Skeletal muscle satellite cell (primary cell): ENCODE data around the gene MOB3A.
"Not testable (repeated sequence)": the region's sequence is repeated elsewhere in the genome, so short reads cannot be mapped to it uniquely, and the experiment has no call there.

Experiments used
- H3K27me3 ChIP-seq: 2 replicates; pipeline ENCODE4 v1.7.0; 2013; ENCODE audit warnings: low read length; ENCODE audit not compliant: control insufficient read depth, insufficient read depth
- H3K36me3 ChIP-seq: 2 replicates; pipeline ENCODE4 v1.7.0; 2013; ENCODE audit warnings: mild to moderate bottlenecking, control low read depth, low read length; ENCODE audit not compliant: insufficient read depth
- H3K4me1 ChIP-seq: 2 replicates; pipeline ENCODE4 v1.7.0; 2013; ENCODE audit warnings: low read length; ENCODE audit not compliant: control insufficient read depth, insufficient read depth
- H3K4me2 ChIP-seq: 2 replicates; pipeline ENCODE4 v1.7.0; 2013; ENCODE audit warnings: mild to moderate bottlenecking, low read length
- H3K4me3 ChIP-seq: 2 replicates; pipeline ENCODE4 v1.7.0; 2013; ENCODE audit warnings: low read length
- H3K9ac ChIP-seq: 2 replicates; pipeline ENCODE4 v1.7.0; 2013; ENCODE audit warnings: mild to moderate bottlenecking, low read depth, low read length, moderate library complexity
- H3K9me3 ChIP-seq: replicated peaks from 2 replicates; pipeline ENCODE4 v1.7.0; 2013; ENCODE audit warnings: mild to moderate bottlenecking, control low read depth, low read length

Gene MOB3A

GRCh38 chr19:2099054-2099501 lies 3.0 kb upstream of the MOB3A start:
- H3K27me3 ChIP-seq, result no peaks in the 10 kb centered on the region
- peaks cover 35% of the 10 kb centered on the region for H3K36me3 ChIP-seq
- no peak overlapping the region for H3K9ac ChIP-seq
- no peaks in the 10 kb centered on the region for H3K9me3 ChIP-seq
- no peak overlapping the region for H3K4me2 ChIP-seq
- no peak overlapping the region for H3K4me3 ChIP-seq
- peaks cover 18% of the 10 kb centered on the region for H3K4me1 ChIP-seq

GRCh38 chr19:2097886-2098327 lies 1.8 kb upstream of the MOB3A start:
- peak overlapping the region; percentile 96 for H3K4me2 ChIP-seq
- H3K9me3 ChIP-seq, result no peaks in the 10 kb centered on the region
- H3K4me1 ChIP-seq, result peaks cover 18% of the 10 kb centered on the region
- H3K27me3 ChIP-seq, result no peaks in the 10 kb centered on the region
- peaks cover 35% of the 10 kb centered on the region for H3K36me3 ChIP-seq
- no peak overlapping the region for H3K9ac ChIP-seq
- H3K4me3 ChIP-seq, result no peak overlapping the region

GRCh38 chr19:2097203-2097885 lies 1.2 kb upstream of the MOB3A start:
- Histone ChIP-seq H3K9me3 (no peaks in the 10 kb centered on the region), H3K27me3 (no peaks in the 10 kb centered on the region), H3K4me2 (peak overlapping the region; percentile 96), H3K4me3 (peak overlapping the region; percentile 71), H3K4me1 (peaks cover 18% of the 10 kb centered on the region), H3K36me3 (peaks cover 38% of the 10 kb centered on the region), H3K9ac (peak overlapping the region; percentile 50)

DNA sequence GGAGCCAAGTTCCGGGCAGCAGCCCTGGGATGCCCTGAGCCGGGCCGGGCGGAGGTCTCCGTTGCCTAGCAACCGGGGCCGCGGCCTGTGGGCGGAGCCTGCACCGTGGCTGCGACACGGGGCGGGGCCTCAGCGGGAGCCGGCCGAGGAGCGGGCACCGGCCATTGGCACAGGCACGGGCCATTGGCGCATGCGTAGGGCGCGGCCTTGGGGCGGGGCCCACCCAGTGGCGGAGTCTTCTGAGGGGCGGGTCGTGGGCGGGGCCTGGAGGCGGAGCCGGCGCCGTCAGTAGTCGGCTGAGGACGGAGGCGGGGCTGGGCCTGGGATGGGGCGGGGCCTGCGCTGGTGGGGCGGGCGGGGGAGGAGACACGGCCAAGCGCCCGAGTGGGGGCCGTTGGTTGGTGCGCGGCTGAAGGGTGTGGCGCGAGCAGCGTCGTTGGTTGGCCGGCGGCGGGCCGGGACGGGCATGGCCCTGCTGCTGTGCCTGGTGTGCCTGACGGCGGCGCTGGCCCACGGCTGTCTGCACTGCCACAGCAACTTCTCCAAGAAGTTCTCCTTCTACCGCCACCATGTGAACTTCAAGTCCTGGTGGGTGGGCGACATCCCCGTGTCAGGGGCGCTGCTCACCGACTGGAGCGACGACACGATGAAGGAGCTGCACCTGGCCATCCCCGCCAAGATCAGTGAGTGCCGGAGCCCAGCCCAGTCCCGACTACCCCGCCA lies 515 bp upstream of the MOB3A start, which contains the start of gene IZUMO4:
Gene IZUMO4, plus strand, starts transcription at position 436 of the 723 bp plus-strand sequence. Its CDS starts 31 bp downstream, at position 467.
- Histone ChIP-seq H3K4me3 (peak within 1 kb of the TSS; percentile 89), H3K36me3 (peaks cover 33% of the 10 kb centered on the region), H3K9me3 (no peaks in the 10 kb centered on the region), H3K4me1 (peaks cover 18% of the 10 kb centered on the region), H3K9ac (peak within 1 kb of the TSS; percentile 88), H3K4me2 (peak within 1 kb of the TSS; percentile 96), H3K27me3 (no peaks in the 10 kb centered on the region)

GRCh38 chr19:2091926-2092525 lies 4.1 kb downstream of the MOB3A start:
- not testable (repeated sequence) for H3K4me3 ChIP-seq, H3K4me2 ChIP-seq, H3K9me3 ChIP-seq, H3K9ac ChIP-seq, H3K27me3 ChIP-seq
- peaks cover 36% of the 10 kb centered on the region for H3K4me1 ChIP-seq
- peaks cover 11% of the 10 kb centered on the region for H3K36me3 ChIP-seq

GRCh38 chr19:2089727-2090053 lies 6.4 kb downstream of the MOB3A start:
- Histone ChIP-seq H3K9ac (peak overlapping the region; percentile 46), H3K36me3 (peaks cover 14% of the 10 kb centered on the region), H3K4me2 (peak overlapping the region; percentile 88), H3K9me3 (no peaks in the 10 kb centered on the region), H3K4me1 (peaks cover 32% of the 10 kb centered on the region), H3K4me3 (peak overlapping the region; percentile 59), H3K27me3 (no peaks in the 10 kb centered on the region)

- Histone ChIP-seq H3K4me2 (peak overlapping the region; percentile 88), H3K9me3 (no peaks in the 10 kb centered on the region), H3K4me3 (no peak overlapping the region), H3K36me3 (peaks cover 14% of the 10 kb centered on the region), H3K27me3 (no peaks in the 10 kb centered on the region), H3K9ac (peak overlapping the region; percentile 46), H3K4me1 (peaks cover 26% of the 10 kb centered on the region)
Measured at GRCh38 chr19:2089001-2089711, 7.0 kb downstream of the MOB3A start.

DNA sequence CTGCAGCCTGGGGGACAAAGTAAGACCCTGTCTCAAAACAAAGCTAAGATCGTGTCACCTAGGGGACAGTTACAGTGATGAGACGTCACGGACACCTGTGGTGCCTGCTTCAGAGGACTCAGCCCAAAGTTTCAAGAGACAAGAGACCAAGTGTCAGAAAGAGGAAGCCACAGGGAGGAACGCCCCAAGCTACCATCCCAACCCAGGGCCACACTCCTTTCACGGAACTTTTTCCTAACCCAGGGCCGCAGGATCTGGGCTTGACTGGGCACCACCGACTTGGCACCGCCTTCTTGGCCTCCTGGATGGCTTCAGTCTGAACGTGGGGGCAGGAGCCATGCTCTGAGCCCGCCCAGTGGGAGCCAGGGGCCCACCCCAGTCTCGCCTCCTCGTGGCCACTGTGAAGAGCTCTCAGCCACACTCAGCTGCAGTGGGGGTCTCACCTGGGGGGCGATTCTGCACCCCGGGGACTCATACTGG lies 8.5 kb downstream of the MOB3A start:
- Histone ChIP-seq H3K9ac (no peak overlapping the region), H3K27me3 (no peaks in the 10 kb centered on the region), H3K4me1 (peaks cover 26% of the 10 kb centered on the region), H3K4me2 (no peak overlapping the region), H3K36me3 (peaks cover 14% of the 10 kb centered on the region), H3K9me3 (no peaks in the 10 kb centered on the region), H3K4me3 (no peak overlapping the region)

- not testable (repeated sequence) for H3K27me3 ChIP-seq, H3K4me3 ChIP-seq, H3K4me2 ChIP-seq, H3K9ac ChIP-seq, H3K9me3 ChIP-seq
- peaks cover 21% of the 10 kb centered on the region for H3K36me3 ChIP-seq
- peaks cover 26% of the 10 kb centered on the region for H3K4me1 ChIP-seq
Measured at GRCh38 chr19:2086695-2087620, 9.2 kb downstream of the MOB3A start.

GRCh38 chr19:2084993-2085720 lies 11.0 kb downstream of the MOB3A start:
- peaks cover 14% of the 10 kb centered on the region for H3K4me1 ChIP-seq
- no peak overlapping the region for H3K4me2 ChIP-seq
- H3K36me3 ChIP-seq, result peaks cover 31% of the 10 kb centered on the region
- no peak overlapping the region for H3K9ac ChIP-seq
- H3K9me3 ChIP-seq, result no peaks in the 10 kb centered on the region
- H3K27me3 ChIP-seq, result no peaks in the 10 kb centered on the region
- H3K4me3 ChIP-seq, result no peak overlapping the region
